Keratinocyte (primary cell): Measurements from ENCODE around the gene C6orf132. TPM values are rescaled to one million over a fixed set of nuclear protein-coding genes. Genes with fewer than 3 reads are reported as not detected.
A peak's percentile ranks its signal among the peaks of the same experiment; 100 is the strongest.

Source experiments
- DNase-seq: peaks from one replicate; pipeline ENCODE4 v3.0.0-alpha.2; 2011; ENCODE audit warnings: low read depth, missing footprints, low spot score
- FAIRE-seq: peaks from 2 replicates; lab custom pipeline; 2011; peaks lifted over from hg19 to GRCh38; lab: Jason Lieb, UNC
- H2AFZ ChIP-seq: 2 replicates; pipeline ENCODE4 v1.6.0; 2012; ENCODE audit warnings: low read length, control low read depth, inconsistent platforms; ENCODE audit not compliant: control insufficient read depth
- H3K27ac ChIP-seq: 2 replicates; pipeline ENCODE4 v1.5.1; 2011; ENCODE audit warnings: low read length; ENCODE audit not compliant: control insufficient read depth, insufficient read depth
- H3K27me3 ChIP-seq: 3 replicates; pipeline ENCODE4 v1.6.0; 2011; ENCODE audit warnings: low read length; ENCODE audit not compliant: control insufficient read depth, insufficient read depth; ENCODE audit errors: extremely low read depth
- H3K36me3 ChIP-seq, 2 experiments: 2 replicates in 1 of 2; 3 replicates in 1 of 2; pipeline ENCODE4 v1.5.1; 2011; ENCODE audit warnings: low read length in 2 of 2, mild to moderate bottlenecking in 1 of 2; ENCODE audit not compliant: control insufficient read depth in 2 of 2, insufficient read depth in 2 of 2; ENCODE audit errors: extremely low read depth in 1 of 2
- H3K4me1 ChIP-seq: 3 replicates; pipeline ENCODE4 v1.5.1; 2011; ENCODE audit warnings: low read length; ENCODE audit not compliant: control insufficient read depth, insufficient read depth; ENCODE audit errors: extremely low read depth
- H3K4me2 ChIP-seq: 3 replicates; pipeline ENCODE4 v1.6.0; 2011; ENCODE audit warnings: low read depth, low read length; ENCODE audit not compliant: control insufficient read depth, insufficient read depth; ENCODE audit errors: extremely low read depth
- H3K4me3 ChIP-seq, 3 experiments: fragments of 200-600 bp in 1 of 3; sonication (generic) in 1 of 3; 2 replicates in 2 of 3; 3 replicates in 1 of 3; pipeline ENCODE4 v1.5.1; 2011 to 2016; ENCODE audit warnings: low read length in 3 of 3, mild to moderate bottlenecking in 3 of 3, control low read depth in 2 of 3, inconsistent platforms in 1 of 3, low read depth in 1 of 3, mixed read lengths in 1 of 3, mixed run types in 1 of 3, moderate library complexity in 1 of 3; ENCODE audit not compliant: control insufficient read depth in 2 of 3, insufficient read depth in 2 of 3; ENCODE audit errors: extremely low read depth in 1 of 3
- H3K79me2 ChIP-seq: 2 replicates; pipeline ENCODE4 v1.6.0; 2012; ENCODE audit warnings: low read length; ENCODE audit not compliant: control insufficient read depth, insufficient read depth
- H3K9ac ChIP-seq: 3 replicates; pipeline ENCODE4 v1.6.0; 2011; ENCODE audit warnings: low read length; ENCODE audit not compliant: control insufficient read depth, insufficient read depth; ENCODE audit errors: extremely low read depth
- H3K9me1 ChIP-seq: 3 replicates; pipeline ENCODE4 v1.6.0; 2011; ENCODE audit warnings: low read length; ENCODE audit not compliant: control insufficient read depth, insufficient read depth; ENCODE audit errors: extremely low read depth
- H3K9me3 ChIP-seq: 2 replicates; pipeline ENCODE4 v1.5.1; 2012; ENCODE audit warnings: low read depth, low read length; ENCODE audit not compliant: control insufficient read depth
- H4K20me1 ChIP-seq: 3 replicates; pipeline ENCODE4 v1.6.0; 2011; ENCODE audit warnings: low read length; ENCODE audit not compliant: control insufficient read depth, insufficient read depth; ENCODE audit errors: extremely low read depth
- EZH2 ChIP-seq: IDR thresholded peaks from one replicate; pipeline ENCODE4 v1.6.1; 2012; ENCODE audit warnings: inconsistent platforms, mild to moderate bottlenecking, low read length, moderate library complexity
- dilution Hi-C: fragments of 300-500 bp; cut with MboI; formaldehyde crosslinking; loops from one replicate; pipeline ENCODE4 v1.7.0; 2020; ENCODE audit warnings: low sequenced_read_pairs; ENCODE audit not compliant: extremely low pct_ligation_motif_present
- polyA plus RNA-seq, 5 experiments: library from polyadenylated mRNA; depleted of rRNA in 3 of 5; stranded (reverse) in 3 of 5; stranded (forward) in 1 of 5; unstranded in 1 of 5; fragments of >200 nt; gene quantifications; 1 replicate in 1 of 5; 2 replicates in 3 of 5; 3 replicates in 1 of 5; pipeline versions ENCODE4 v1.2.1 to v1.2.3, GENCODE V29; 2011 to 2012; ENCODE audit warnings: missing spikeins in 2 of 5, low read depth in 1 of 5, low replicate concordance in 1 of 5
- TF ChIP-seq, protein P1 (sequence below), 3 experiments: IDR thresholded peaks in 1 of 3; conservative IDR thresholded peaks in 1 of 3; optimal IDR thresholded peaks in 1 of 3; 2 replicates in 2 of 3; 3 replicates in 1 of 3; pipeline versions ENCODE3 to v1.5.1; 2011; ENCODE audit warnings: low read length in 3 of 3, mild to moderate bottlenecking in 3 of 3, moderate library complexity in 2 of 3, control low read depth in 1 of 3, inconsistent platforms in 1 of 3; ENCODE audit not compliant: insufficient read depth in 2 of 3; ENCODE audit errors: extremely low read depth in 1 of 3

The C6orf132 gene
- polyA plus RNA-seq, 1 donor (not counting 4 experiments of a cell fraction or from before 2014, with no cell fraction given): 11.8 TPM

DNA sequence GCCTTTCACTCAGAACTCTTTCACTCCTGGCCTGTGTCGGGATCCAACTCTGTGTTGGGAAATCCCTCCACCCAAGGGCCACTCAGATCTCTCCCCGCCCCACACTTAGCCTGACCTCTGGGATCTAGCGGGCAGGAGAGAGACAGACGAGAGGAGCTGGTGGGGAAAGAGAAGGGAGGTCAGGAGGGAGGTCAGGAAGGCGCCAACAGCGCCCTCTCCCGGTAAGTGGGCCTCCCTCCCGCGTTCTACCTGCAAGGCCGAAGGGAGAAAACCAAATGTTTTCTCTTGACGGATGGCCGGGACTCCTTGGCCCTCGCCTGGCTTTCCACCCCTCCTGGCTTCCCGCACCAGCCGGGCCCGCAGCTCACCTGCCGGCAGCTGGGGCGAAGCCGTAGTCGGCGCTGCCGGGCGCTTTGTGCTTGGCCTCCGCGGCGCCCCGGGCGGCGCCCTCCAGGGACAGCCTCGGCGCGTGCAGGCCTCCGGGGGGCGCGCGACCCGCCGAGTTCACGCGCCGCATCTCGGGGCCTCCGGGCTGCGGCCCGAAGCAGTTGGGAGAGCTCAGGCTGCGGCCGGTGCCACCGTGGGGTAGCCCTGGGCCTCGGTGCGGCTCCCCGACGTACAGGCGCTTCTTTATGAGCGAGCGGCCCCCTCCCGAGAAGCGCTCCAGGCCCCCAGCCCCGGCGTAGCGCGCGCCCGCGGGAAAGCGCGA is 38.2 kb downstream of the C6orf132 start:
- H3K4me2 ChIP-seq: no peak overlapping the region
- no peaks in the 10 kb centered on the region for H3K9me1 ChIP-seq
- peaks cover 22 to 28% of the 10 kb centered on the region in 2 experiments for H3K36me3 ChIP-seq
- dilution Hi-C loops: no loop called here
- H3K4me3 ChIP-seq: no peak overlapping the region
- no peaks in the 10 kb centered on the region for H4K20me1 ChIP-seq
- H2AFZ ChIP-seq: no peak overlapping the region
- no peak overlapping the region for H3K9ac ChIP-seq
- TF ChIP-seq, protein P1, sequence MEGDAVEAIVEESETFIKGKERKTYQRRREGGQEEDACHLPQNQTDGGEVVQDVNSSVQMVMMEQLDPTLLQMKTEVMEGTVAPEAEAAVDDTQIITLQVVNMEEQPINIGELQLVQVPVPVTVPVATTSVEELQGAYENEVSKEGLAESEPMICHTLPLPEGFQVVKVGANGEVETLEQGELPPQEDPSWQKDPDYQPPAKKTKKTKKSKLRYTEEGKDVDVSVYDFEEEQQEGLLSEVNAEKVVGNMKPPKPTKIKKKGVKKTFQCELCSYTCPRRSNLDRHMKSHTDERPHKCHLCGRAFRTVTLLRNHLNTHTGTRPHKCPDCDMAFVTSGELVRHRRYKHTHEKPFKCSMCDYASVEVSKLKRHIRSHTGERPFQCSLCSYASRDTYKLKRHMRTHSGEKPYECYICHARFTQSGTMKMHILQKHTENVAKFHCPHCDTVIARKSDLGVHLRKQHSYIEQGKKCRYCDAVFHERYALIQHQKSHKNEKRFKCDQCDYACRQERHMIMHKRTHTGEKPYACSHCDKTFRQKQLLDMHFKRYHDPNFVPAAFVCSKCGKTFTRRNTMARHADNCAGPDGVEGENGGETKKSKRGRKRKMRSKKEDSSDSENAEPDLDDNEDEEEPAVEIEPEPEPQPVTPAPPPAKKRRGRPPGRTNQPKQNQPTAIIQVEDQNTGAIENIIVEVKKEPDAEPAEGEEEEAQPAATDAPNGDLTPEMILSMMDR (optimal IDR thresholded peaks at IDR 0.05 in 1 of 3, IDR thresholded peaks at IDR 0.05 in 1 of 3, conservative IDR thresholded peaks at IDR 0.05 in 1 of 3; ENCODE audit: extremely low read depth in 1 of 3, insufficient read depth in 2 of 3, low read length in 3 of 3): peak; percentile 29 to 52 (median 31)
- no peak for TF ChIP-seq EZH2
- H3K27me3 ChIP-seq: no peaks in the 10 kb centered on the region
- no peaks in the 10 kb centered on the region for H3K9me3 ChIP-seq
- peaks cover 27% of the 10 kb centered on the region for H3K4me1 ChIP-seq
- FAIRE-seq: no peak
- H3K27ac ChIP-seq: no peak overlapping the region
- H3K79me2 ChIP-seq: no peaks in the 10 kb centered on the region
- DNase-seq: no peak

DNA sequence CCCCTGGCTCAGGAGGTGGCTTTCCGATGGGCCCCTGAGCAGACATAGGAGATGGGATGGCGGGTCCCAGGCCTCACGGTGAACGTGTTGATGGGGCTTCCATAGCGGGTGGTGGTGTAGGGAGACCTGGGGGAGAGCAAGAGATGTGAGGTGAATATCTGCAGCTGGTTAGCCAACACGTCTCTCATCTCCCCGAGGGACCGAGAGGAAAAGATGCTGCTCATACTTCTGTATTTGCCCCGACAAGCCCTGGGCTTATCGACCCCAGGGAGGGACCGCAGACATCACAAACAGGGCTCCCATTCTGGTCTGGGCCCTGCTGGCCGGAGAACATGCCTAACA is 38.7 kb downstream of the C6orf132 start:
- Histone ChIP-seq H3K79me2 (no peaks in the 10 kb centered on the region), H3K4me2 (no peak overlapping the region), H3K9me3 (no peaks in the 10 kb centered on the region), H3K27me3 (no peaks in the 10 kb centered on the region), H3K4me3 (no peak overlapping the region), H2AFZ (no peak overlapping the region), H3K4me1 (peaks cover 32% of the 10 kb centered on the region), H3K36me3 (peaks cover 22 to 28% of the 10 kb centered on the region in 2 experiments), H4K20me1 (no peaks in the 10 kb centered on the region), H3K27ac (no peak overlapping the region), H3K9ac (no peak overlapping the region), H3K9me1 (no peaks in the 10 kb centered on the region)
- FAIRE-seq (no peak), DNase-seq (no peak)
- TF ChIP-seq EZH2: no peak
- TF ChIP-seq, protein P1 (optimal IDR thresholded peaks at IDR 0.05 in 1 of 3, IDR thresholded peaks at IDR 0.05 in 1 of 3, conservative IDR thresholded peaks at IDR 0.05 in 1 of 3; ENCODE audit: extremely low read depth in 1 of 3, insufficient read depth in 2 of 3, low read length in 3 of 3): no peak
- dilution Hi-C loops: no loop called here
